Measurements from ENCODE around the gene TMEM150A.
"Not testable (repeated sequence)": the region's sequence is repeated elsewhere in the genome, so short reads cannot be mapped to it uniquely, and the experiment has no call there.

The TMEM150A gene

DNA sequence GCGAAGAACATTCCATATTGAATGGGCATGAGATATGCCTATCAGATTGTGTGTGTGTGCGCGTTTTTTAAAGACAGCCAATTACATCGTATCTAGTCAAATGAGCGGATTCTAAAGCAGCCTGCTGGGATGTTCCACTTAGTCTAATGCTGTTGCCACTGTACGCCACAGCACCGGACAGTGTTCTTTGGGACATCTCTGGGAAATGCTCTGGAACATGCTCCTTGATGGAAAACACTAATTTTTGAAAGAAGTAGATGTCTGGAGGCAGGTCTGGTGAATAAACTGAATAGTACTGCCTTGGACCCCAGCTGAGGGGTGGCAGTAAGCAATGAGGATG is 3.6 kb upstream of the TMEM150A start:
- TF ChIP-seq JUND (IDR thresholded peaks at IDR 0.05; ENCODE audit: low read depth) = no peak
- no peak for DNase-seq (ENCODE audit: low read depth in 1 of 2, low spot score in 1 of 2)
- in situ Hi-C loops (cut with HindIII; ENCODE audit: low pct_unique_long_range_greater_than_20kb, low sequenced_read_pairs) = no loop called here

DNA sequence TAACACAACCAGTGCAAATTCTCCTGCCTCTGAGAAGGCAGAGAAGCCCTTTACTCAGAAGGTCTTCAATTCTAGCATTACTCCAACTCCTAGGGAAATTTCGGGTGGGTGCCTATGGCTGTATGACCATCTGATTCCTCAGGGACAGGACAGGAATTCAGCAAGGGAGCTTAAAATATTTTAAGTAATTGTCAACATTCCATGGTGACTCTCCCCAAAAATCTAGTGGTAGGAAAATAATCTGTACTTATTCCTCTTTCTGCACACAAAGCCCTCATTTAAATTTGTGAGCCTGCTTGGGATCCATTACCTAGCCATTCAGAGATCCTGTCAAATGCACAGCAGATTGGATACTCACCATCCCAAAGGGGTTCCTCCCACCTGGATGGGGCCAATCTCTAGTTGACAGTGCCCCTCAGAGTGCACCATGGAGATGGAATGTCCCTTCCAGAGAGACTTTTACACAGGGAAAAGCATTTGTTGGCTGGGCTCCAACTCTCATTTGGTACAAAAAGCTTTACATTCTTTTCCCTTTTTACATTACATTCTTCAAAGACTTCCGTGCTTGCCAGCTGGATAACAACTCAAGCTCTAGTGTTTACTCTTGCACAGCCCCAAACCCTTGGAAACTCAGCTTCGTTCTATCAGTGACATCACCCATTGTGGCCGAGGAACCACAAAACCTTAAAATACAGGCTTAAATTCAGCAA is 3.1 kb upstream of the TMEM150A start:
- DNase-seq (ENCODE audit: low read depth in 1 of 2, low spot score in 1 of 2) = no peak
- no peak for TF ChIP-seq JUND (IDR thresholded peaks at IDR 0.05; ENCODE audit: low read depth)
- in situ Hi-C loops (cut with HindIII; ENCODE audit: low pct_unique_long_range_greater_than_20kb, low sequenced_read_pairs) = no loop called here

DNA sequence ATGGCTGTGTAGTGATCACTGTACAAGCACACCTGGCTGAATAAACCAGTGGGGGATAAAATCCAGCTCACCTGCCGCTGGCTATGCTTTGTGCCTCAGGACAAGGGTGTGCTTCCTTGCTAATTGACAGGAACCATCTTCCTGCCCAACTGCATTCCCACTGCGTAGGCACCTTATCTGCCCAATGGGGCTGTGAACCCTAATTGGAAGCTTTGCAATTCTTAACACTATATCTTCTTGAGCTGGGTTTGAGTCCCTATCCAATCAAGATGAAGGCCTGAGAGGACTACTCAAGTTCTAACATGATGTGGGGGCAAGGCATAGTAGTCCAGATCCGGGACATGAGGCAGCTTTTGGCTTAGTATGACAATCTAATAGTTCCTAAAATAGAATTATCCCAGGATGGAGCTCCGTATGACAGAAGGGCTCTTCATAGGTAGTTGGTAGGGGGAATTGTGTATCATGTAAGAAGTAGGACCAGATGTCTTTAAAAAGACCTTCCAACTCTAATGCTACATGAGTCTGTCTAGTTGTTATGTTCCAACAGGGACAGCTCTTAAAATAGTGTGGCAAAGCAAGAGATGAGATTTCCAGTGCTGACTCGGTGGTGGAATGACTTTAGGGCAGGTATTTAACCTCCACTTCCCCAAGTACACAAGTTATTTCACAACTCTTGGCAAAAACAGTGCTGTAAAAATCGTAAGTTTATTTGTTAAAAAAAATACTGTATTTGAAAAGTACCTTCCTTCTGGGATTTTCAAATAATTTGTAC is 2.3 kb upstream of the TMEM150A start:
- in situ Hi-C loops (cut with HindIII; ENCODE audit: low pct_unique_long_range_greater_than_20kb, low sequenced_read_pairs) = no loop called here
- TF ChIP-seq JUND (IDR thresholded peaks at IDR 0.05; ENCODE audit: low read depth) = no peak
- DNase-seq (ENCODE audit: low read depth in 1 of 2, low spot score in 1 of 2) = peak in 1 of 2 experiments; percentile 48

DNA sequence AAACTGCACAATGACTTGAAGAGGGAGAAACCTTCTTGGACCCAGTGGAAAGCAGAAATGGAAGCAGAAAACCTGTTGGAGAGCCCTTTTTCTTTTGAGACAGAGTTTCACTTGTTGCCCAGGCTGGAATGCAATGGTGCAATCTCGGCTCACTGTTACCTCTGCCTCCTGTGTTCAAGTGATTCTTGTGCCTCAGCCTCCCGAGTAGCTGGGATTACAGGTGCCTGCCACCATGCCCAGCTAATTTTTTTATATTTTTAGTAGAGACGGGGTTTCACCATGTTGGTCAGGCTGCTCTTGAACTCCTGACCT is 1.6 kb upstream of the TMEM150A start:
- in situ Hi-C loops (cut with HindIII; ENCODE audit: low pct_unique_long_range_greater_than_20kb, low sequenced_read_pairs); DNase-seq (ENCODE audit: low read depth in 1 of 2, low spot score in 1 of 2): not testable (repeated sequence)

DNA sequence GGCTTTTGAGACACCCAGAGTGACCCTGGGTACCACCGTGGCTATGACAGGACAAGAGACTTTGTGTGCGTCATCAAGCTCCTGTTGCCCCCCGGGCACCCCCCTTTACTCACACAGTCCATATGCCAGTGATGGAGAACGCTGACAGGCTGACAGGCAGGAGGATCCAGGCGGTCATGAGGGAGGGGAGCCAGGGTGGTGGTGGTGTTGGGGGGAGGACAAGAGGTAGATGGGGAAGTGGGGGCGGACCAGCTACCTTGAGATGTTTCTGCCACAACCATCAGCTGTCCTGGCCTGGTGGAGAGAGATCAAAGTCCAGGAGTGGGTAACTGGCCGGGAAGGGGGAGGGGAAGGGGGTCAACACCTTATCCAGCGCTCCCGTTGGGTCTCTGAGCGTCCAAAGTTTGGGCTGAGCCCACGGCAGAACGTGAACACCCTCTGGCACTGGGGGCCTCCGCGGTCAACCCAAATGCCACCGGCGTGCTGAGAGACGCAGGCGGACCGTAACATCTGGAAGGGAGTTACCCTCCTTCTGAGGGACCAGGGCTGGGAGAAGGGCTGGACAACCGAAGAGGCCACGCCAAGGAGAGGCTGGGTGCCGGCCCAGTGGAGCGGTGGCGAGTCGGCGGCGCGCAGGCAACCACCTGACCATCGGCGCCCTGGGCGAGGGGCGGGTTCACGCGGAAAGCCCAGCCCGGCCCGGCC is 575 bp downstream of the TMEM150A start:
- in situ Hi-C loops (cut with HindIII; ENCODE audit: low pct_unique_long_range_greater_than_20kb, low sequenced_read_pairs) = no loop called here
- DNase-seq (ENCODE audit: low read depth in 1 of 2, low spot score in 1 of 2) = peak in 1 of 2 experiments; percentile 68

DNA sequence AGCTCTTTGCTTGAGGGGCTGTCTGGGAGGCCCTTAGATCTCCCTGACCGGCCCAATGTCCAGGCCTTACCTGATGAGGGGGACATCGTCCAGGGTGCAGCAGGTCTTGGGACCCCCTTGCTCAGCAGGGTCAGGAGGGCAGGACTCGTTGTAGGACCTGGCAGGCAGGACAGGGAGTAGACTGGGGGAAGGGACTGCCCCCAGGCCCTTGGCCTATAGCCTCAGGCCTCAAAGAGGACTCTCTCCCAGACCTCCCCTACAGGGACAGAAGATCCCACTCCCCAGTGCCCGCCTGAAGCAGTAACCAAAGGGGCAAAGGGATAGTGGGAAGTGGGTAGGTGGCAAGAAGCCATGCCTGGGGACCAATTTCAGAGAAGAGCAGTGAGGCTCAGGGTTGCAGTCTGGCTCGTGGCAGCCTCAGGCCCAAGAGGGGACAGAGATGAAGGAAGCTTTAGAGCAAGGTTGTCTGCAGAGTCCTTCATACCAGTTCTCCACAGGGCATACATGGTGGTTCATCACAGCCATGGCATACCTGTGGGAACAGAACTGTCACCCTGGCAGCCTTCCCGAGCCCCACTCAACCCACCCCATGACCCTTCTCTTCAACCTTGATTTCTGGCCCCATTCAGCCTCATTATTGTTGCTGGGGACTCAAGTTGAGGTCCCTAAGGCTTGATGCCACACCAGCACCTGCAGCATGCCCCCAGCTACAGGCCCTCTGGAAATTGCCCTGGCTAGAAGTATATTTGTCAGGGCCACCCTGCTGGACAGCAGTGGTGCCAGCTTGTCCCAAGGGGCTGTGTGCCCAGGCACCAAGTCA is 1.3 kb downstream of the TMEM150A start:
- no peak for TF ChIP-seq JUND (IDR thresholded peaks at IDR 0.05; ENCODE audit: low read depth)
- in situ Hi-C loops (cut with HindIII; ENCODE audit: low pct_unique_long_range_greater_than_20kb, low sequenced_read_pairs) = no loop called here
- no peak for DNase-seq (ENCODE audit: low read depth in 1 of 2, low spot score in 1 of 2)

More for the DNA sequence above, 575 bp downstream of the TMEM150A start:
- TF ChIP-seq JUND (IDR thresholded peaks at IDR 0.05; ENCODE audit: low read depth) = no peak

DNA sequence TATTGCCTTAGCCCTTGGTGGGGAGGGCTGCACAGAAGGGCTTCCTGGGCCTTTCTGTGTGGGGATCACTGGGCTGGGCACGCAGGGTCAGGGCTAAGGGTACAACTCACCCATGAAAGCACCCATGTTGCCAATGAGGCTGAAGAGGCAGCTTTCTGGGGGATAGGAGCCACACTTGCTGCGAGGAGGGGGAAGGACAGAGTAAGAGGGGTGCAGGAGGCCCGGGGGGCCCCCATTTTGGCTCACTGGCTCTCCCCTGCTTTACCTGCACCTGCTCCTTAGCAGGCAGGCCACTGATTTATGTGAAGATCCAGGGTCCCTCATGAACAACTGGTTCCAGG is 2.3 kb downstream of the TMEM150A start:
- in situ Hi-C loops (cut with HindIII; ENCODE audit: low pct_unique_long_range_greater_than_20kb, low sequenced_read_pairs) = no loop called here
- DNase-seq (ENCODE audit: low read depth in 1 of 2, low spot score in 1 of 2) = no peak
- TF ChIP-seq JUND (IDR thresholded peaks at IDR 0.05; ENCODE audit: low read depth) = no peak

DNA sequence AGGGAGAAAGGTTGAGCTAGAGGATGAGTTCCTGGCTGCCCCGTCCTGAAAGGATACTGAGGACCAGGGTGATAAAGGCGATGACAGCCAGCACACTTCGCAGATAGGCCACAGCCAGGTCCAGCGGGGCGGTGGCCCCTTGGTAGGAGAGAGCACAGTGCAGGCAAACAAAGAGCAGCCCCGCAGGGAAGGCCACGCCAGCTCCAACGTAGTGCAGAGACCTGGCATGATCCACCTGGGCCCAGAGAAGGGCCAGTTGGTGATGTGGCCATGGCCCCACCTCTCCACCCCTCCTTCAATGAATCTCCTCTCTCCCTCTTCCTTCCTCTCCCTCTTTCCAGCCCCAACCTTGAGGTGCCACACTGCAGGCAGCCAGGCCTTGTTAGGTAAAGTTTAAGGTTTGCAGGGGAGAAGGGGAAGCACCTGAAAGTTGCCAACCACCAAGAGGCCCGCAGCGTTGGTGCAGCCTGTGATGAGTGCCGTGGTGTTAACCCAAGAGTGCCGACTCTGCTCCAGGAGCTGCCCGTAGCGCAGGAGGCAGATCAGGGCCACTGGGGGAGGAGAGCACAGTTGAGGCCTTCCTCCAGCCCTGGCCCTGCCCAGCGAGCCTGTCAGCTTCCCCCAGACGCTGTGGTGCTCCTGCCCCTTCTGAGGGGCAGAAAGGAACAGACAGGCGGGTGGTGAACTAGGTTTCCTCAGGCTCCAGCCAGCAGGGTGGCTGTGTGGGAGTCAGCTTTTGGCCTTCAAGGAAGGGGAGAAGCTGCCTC is 2.8 kb downstream of the TMEM150A start:
- in situ Hi-C loops (cut with HindIII; ENCODE audit: low pct_unique_long_range_greater_than_20kb, low sequenced_read_pairs) = no loop called here
- DNase-seq (ENCODE audit: low read depth in 1 of 2, low spot score in 1 of 2) = no peak
- no peak for TF ChIP-seq JUND (IDR thresholded peaks at IDR 0.05; ENCODE audit: low read depth)

DNA sequence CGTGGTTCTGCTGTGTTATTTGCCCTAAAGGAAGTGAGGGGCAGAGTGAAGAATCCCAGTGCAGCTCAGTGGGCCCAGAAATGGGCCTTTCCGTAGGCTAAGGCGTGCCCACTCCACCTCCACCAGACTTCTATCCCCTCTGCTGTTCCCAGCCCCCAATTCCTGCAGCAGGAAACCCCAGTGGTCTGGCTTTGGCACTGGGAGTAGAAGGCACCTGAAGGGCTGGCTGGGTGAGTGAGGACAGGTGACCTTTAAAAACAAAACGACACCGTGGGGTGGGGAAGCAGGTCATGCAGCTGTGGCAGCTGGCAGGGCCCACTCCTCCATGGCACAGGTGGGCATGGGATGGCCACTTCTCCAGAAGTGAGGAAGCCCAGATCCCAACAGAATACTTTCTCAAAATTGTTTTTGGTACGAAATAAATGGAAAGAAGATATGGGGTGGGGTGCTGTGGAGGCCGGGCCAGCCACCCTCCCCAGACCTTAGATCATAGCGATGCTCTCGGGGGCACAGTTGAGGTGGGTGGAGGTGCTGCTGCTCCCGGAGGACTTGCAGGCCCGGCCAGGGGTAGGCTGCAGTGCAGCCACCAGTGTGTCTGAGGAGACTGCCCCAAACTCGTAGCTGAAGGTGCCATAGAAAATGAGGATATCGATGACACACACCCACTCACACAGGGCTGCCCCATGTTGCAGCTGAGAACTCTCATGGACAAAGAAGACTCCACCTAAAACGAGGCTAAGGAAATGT is 3.7 kb downstream of the TMEM150A start:
- in situ Hi-C loops (cut with HindIII; ENCODE audit: low pct_unique_long_range_greater_than_20kb, low sequenced_read_pairs) = no loop called here
- DNase-seq (ENCODE audit: low read depth in 1 of 2, low spot score in 1 of 2) = no peak
- TF ChIP-seq JUND (IDR thresholded peaks at IDR 0.05; ENCODE audit: low read depth) = no peak

DNA sequence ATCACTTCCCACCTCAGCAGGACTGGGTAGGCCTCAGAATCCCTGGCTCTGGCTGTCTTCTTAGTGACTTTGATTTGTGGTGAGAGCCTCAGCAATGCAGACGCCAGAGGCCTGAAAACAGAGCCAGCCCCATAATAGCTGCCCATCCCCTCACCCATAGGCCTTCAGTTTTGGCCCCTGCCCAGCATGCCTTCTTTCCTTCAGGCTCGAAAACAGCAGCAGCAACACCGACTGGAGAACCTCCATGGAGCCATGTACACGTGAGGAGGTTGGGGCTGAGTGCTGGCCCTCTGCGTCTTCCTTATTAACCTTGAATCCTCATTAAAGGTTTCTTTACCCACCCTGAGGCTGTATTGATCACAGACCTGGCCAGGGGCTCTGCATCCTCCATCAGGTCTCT is 5.3 kb downstream of the TMEM150A start:
- in situ Hi-C loops (cut with HindIII; ENCODE audit: low pct_unique_long_range_greater_than_20kb, low sequenced_read_pairs) = no loop called here
- no peak for TF ChIP-seq JUND (IDR thresholded peaks at IDR 0.05; ENCODE audit: low read depth)
- no peak for DNase-seq (ENCODE audit: low read depth in 1 of 2, low spot score in 1 of 2)

DNA sequence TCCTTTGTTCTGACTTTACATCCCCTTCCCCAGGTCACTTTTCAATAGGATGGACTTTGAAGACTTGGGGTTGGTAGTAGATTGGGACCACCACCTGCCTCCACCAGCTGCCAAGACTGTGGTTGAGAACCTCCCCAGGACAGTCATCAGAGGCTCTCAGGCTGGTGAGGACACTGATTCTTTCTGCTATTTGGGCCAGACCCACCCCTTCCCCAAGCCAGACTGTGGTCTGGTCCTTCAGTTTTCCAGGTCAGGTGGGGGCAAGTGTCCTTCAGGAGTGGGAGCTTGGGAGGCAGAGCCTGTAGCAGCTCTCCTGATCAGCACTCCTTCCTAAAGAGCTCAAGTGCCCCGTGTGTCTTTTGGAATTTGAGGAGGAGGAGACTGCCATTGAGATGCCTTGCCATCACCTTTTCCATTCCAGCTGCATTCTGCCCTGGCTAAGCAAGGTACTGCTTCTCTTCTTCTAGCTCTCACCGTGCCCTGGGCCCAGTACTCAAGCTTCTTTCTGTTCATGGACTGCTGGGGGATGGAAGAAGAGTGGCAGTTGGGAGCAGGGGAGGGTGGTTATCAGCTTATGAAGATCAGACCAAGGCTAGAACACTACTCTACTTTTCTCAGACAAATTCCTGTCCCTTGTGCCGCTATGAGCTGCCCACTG is 5.9 kb downstream of the TMEM150A start:
- TF ChIP-seq JUND (IDR thresholded peaks at IDR 0.05; ENCODE audit: low read depth) = no peak
- in situ Hi-C loops (cut with HindIII; ENCODE audit: low pct_unique_long_range_greater_than_20kb, low sequenced_read_pairs) = no loop called here
- DNase-seq (ENCODE audit: low read depth in 1 of 2, low spot score in 1 of 2) = no peak
